Calu3 (cell line): ENCODE data around the gene TENM4. TPM values are rescaled to one million over a fixed set of nuclear protein-coding genes. Genes with fewer than 3 reads are reported as not detected.

ENCODE experiments used
- BruUV-seq: library from RNA; stranded (reverse); fragments of 400-500 nt; replicated peaks from 2 replicates; lab custom pipeline; 2021; lab: Mats Ljungman, UMichigan
- CTCF ChIA-PET: fragments of 300-600 bp; sonication (Branson Sonifier 250); formaldehyde crosslinking; loops from one replicate; lab custom pipeline; 2022; ENCODE audit warnings: antibody characterized with exemption; lab: Charles Lee
- DNase-seq: peaks from one replicate; pipeline ENCODE4 v3.0.0; 2022
- H3K27ac Mint-ChIP-seq: one replicate; pipeline ENCODE4 v1.8.0; 2022; ENCODE audit warnings: mixed read lengths; ENCODE audit not compliant: unreplicated experiment
- H3K27me3 Mint-ChIP-seq: one replicate; pipeline ENCODE4 v1.8.0; 2022; ENCODE audit warnings: mixed read lengths; ENCODE audit not compliant: unreplicated experiment
- H3K36me3 Mint-ChIP-seq: one replicate; pipeline ENCODE4 v1.8.0; 2022; ENCODE audit warnings: mild to moderate bottlenecking, moderate library complexity, mixed read lengths; ENCODE audit not compliant: insufficient read depth, unreplicated experiment
- H3K4me1 Mint-ChIP-seq: one replicate; pipeline ENCODE4 v1.8.0; 2022; ENCODE audit warnings: mild to moderate bottlenecking, low read depth, mixed read lengths; ENCODE audit not compliant: unreplicated experiment
- H3K4me3 Mint-ChIP-seq: one replicate; pipeline ENCODE4 v1.8.0; 2022; ENCODE audit warnings: mild to moderate bottlenecking, low read depth, moderate library complexity, mixed read lengths; ENCODE audit not compliant: unreplicated experiment
- H3K9me3 Mint-ChIP-seq: one replicate; pipeline ENCODE4 v1.8.0; 2022; ENCODE audit warnings: low read depth, mixed read lengths; ENCODE audit not compliant: unreplicated experiment
- CTCF ChIP-seq: fragments of 200-600 bp; IDR thresholded peaks from one replicate; pipeline ENCODE4 v1.8.0; 2022; ENCODE audit warnings: antibody characterized with exemption; ENCODE audit not compliant: unreplicated experiment
- intact Hi-C: fragments of 100-400 bp; cut with micrococcal nuclease; formaldehyde crosslinking; loops from one replicate; pipeline ENCODE4 v1.10.0; 2022; ENCODE audit not compliant: unreplicated experiment
- total RNA-seq: library from RNA; stranded (reverse); gene quantifications from 2 replicates; pipeline ENCODE4 v1.2.3, GENCODE V29; 2022

The TENM4 gene
- total RNA-seq, 1 experiment from 2014 or later: not detected

GRCh38 chr11:78720281-78720989 lies 720.4 kb downstream of the TENM4 start:
- CTCF ChIA-PET: no interaction called here
- H3K27ac Mint-ChIP-seq: no peak overlapping the region
- no peaks in the 10 kb centered on the region for H3K36me3 Mint-ChIP-seq
- peaks cover 79% of the 10 kb centered on the region for H3K27me3 Mint-ChIP-seq
- no TSS peak for BruUV-seq
- no peaks in the 10 kb centered on the region for H3K9me3 Mint-ChIP-seq
- no peak overlapping the region for H3K4me3 Mint-ChIP-seq
- DNase-seq: no peak
- no peak for TF ChIP-seq CTCF
- peaks cover 8% of the 10 kb centered on the region for H3K4me1 Mint-ChIP-seq
- intact Hi-C loops: no loop called here

- no peaks in the 10 kb centered on the region for H3K9me3 Mint-ChIP-seq
- TF ChIP-seq CTCF: no peak
- intact Hi-C loops: loop anchor here (5.0 kb wide), 1 partner anchor 245 kb away; no protein-coding TSS in a partner anchor
- no peak overlapping the region for H3K4me3 Mint-ChIP-seq
- DNase-seq: no peak
- no peak overlapping the region for H3K27ac Mint-ChIP-seq
- CTCF ChIA-PET: interaction anchor here (0.7 kb wide), 1 partner anchor 71 kb away, joined by 3 read pairs; no protein-coding TSS in a partner anchor
- no TSS peak for BruUV-seq
- peaks cover 10% of the 10 kb centered on the region for H3K4me1 Mint-ChIP-seq
- H3K36me3 Mint-ChIP-seq: no peaks in the 10 kb centered on the region
- peaks cover 82% of the 10 kb centered on the region for H3K27me3 Mint-ChIP-seq
Observed at GRCh38 chr11:78717041-78717440, 723.8 kb downstream of the TENM4 start.

- peak; percentile 66 for TF ChIP-seq CTCF
- CTCF ChIA-PET: interaction anchor here (0.6 to 3.1 kb wide), 8 partner anchors 8 to 384 kb away, joined by 3 to 76 read pairs (median 4); no protein-coding TSS in a partner anchor
- no TSS peak for BruUV-seq
- Mint-ChIP-seq H3K4me1 (peaks cover 10% of the 10 kb centered on the region), H3K36me3 (no peaks in the 10 kb centered on the region), H3K27me3 (peaks cover 89% of the 10 kb centered on the region), H3K27ac (no peak overlapping the region), H3K9me3 (no peaks in the 10 kb centered on the region), H3K4me3 (no peak overlapping the region)
- DNase-seq: peak; percentile 79
- intact Hi-C loops: loop anchor here (1.0 to 5.0 kb wide), 2 partner anchors 69 to 247 kb away; no protein-coding TSS in a partner anchor
Observed at GRCh38 chr11:78715639-78716311, 725.1 kb downstream of the TENM4 start.

GRCh38 chr11:78714539-78714938 lies 726.3 kb downstream of the TENM4 start:
- no peak for TF ChIP-seq CTCF
- Mint-ChIP-seq H3K4me1 (peaks cover 10% of the 10 kb centered on the region), H3K4me3 (no peak overlapping the region), H3K9me3 (no peaks in the 10 kb centered on the region), H3K27ac (no peak overlapping the region), H3K36me3 (no peaks in the 10 kb centered on the region), H3K27me3 (peaks cover 89% of the 10 kb centered on the region)
- no TSS peak for BruUV-seq
- DNase-seq: no peak
- intact Hi-C loops: no loop called here
- CTCF ChIA-PET: interaction anchor here (1.6 to 3.1 kb wide), 4 partner anchors 10 to 246 kb away, joined by 4 to 76 read pairs (median 7); no protein-coding TSS in a partner anchor
